ENCODE measurements around the gene SLC4A1. TPM values are rescaled to one million over a fixed set of nuclear protein-coding genes. Genes with fewer than 3 reads are reported as not detected.

Gene SLC4A1
- total and polyA plus RNA-seq, 2 experiments from 2014 or later: not detected

DNA sequence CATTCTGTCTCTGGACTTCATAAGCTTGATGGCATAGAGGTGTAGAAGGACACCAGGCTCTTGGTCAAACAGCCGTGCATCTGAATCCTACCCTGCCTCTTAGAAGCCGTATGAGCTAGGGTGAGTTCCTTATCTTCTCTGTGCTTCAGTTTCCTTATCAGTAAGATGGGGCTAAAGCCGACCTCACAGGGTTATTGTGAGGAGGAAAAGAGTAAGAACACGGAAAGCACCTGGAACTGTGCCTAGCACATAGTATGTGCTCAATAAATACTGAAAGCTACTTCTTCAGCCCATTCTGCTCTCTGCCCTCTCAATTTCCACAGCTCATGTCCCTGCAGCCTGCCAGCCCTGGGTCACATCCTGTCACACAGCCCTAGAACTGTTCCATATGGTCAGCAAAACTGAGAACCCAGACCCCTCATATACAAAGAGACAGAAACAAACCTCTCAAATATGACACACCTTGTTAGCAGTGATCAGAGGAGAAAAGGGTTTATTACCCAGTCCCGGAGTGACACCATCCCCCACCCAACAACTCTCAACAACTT lies 31.4 kb downstream of the SLC4A1 start (continued):
- TF ChIP-seq, protein P1, sequence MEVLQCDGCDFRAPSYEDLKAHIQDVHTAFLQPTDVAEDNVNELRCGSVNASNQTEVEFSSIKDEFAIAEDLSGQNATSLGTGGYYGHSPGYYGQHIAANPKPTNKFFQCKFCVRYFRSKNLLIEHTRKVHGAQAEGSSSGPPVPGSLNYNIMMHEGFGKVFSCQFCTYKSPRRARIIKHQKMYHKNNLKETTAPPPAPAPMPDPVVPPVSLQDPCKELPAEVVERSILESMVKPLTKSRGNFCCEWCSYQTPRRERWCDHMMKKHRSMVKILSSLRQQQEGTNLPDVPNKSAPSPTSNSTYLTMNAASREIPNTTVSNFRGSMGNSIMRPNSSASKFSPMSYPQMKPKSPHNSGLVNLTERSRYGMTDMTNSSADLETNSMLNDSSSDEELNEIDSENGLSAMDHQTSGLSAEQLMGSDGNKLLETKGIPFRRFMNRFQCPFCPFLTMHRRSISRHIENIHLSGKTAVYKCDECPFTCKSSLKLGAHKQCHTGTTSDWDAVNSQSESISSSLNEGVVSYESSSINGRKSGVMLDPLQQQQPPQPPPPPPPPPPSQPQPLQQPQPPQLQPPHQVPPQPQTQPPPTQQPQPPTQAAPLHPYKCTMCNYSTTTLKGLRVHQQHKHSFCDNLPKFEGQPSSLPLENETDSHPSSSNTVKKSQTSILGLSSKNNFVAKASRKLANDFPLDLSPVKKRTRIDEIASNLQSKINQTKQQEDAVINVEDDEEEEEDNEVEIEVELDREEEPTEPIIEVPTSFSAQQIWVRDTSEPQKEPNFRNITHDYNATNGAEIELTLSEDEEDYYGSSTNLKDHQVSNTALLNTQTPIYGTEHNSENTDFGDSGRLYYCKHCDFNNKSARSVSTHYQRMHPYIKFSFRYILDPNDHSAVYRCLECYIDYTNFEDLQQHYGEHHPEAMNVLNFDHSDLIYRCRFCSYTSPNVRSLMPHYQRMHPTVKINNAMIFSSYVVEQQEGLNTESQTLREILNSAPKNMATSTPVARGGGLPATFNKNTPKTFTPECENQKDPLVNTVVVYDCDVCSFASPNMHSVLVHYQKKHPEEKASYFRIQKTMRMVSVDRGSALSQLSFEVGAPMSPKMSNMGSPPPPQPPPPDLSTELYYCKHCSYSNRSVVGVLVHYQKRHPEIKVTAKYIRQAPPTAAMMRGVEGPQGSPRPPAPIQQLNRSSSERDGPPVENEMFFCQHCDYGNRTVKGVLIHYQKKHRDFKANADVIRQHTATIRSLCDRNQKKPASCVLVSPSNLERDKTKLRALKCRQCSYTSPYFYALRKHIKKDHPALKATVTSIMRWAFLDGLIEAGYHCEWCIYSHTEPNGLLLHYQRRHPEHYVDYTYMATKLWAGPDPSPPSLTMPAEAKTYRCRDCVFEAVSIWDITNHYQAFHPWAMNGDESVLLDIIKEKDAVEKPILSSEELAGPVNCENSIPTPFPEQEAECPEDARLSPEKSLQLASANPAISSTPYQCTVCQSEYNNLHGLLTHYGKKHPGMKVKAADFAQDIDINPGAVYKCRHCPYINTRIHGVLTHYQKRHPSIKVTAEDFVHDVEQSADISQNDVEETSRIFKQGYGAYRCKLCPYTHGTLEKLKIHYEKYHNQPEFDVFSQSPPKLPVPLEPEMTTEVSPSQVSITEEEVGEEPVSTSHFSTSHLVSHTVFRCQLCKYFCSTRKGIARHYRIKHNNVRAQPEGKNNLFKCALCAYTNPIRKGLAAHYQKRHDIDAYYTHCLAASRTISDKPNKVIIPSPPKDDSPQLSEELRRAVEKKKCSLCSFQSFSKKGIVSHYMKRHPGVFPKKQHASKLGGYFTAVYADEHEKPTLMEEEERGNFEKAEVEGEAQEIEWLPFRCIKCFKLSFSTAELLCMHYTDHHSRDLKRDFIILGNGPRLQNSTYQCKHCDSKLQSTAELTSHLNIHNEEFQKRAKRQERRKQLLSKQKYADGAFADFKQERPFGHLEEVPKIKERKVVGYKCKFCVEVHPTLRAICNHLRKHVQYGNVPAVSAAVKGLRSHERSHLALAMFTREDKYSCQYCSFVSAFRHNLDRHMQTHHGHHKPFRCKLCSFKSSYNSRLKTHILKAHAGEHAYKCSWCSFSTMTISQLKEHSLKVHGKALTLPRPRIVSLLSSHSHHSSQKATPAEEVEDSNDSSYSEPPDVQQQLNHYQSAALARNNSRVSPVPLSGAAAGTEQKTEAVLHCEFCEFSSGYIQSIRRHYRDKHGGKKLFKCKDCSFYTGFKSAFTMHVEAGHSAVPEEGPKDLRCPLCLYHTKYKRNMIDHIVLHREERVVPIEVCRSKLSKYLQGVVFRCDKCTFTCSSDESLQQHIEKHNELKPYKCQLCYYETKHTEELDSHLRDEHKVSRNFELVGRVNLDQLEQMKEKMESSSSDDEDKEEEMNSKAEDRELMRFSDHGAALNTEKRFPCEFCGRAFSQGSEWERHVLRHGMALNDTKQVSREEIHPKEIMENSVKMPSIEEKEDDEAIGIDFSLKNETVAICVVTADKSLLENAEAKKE (CRISPR knock-in tag; IDR thresholded peaks at IDR 0.05): no peak
- no peak for TF ChIP-seq EZH2 (IDR thresholded peaks at IDR 0.05; ENCODE audit: low read depth, unreplicated experiment)
- TF ChIP-seq POLR2AphosphoS5 (IDR thresholded peaks at IDR 0.05; ENCODE audit: low read depth): no peak
- TF ChIP-seq EZH2phosphoT487 (IDR thresholded peaks at IDR 0.05; ENCODE audit: unreplicated experiment): no peak
- TF ChIP-seq, protein P2, sequence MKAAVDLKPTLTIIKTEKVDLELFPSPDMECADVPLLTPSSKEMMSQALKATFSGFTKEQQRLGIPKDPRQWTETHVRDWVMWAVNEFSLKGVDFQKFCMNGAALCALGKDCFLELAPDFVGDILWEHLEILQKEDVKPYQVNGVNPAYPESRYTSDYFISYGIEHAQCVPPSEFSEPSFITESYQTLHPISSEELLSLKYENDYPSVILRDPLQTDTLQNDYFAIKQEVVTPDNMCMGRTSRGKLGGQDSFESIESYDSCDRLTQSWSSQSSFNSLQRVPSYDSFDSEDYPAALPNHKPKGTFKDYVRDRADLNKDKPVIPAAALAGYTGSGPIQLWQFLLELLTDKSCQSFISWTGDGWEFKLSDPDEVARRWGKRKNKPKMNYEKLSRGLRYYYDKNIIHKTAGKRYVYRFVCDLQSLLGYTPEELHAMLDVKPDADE (IDR thresholded peaks at IDR 0.05): no peak
- no peak for TF ChIP-seq NANOG (IDR thresholded peaks at IDR 0.05; ENCODE audit: borderline replicate concordance)

DNA sequence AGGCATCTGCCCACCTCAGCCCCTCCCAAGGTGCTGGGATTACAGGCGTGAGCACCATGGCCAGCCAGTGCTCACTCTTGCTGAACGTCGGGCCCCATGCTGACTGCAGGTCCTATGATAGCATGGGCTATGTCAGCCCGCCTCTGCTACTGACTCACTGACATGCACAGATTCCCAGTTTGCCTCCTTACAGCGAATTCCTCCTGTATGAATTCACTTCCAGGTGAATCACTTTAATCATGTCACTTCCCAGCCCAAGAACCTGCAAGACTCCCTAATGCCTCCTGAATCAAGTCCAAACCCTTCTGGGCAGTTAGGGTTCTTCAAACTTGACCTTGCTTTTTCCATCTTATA lies 32.4 kb downstream of the SLC4A1 start:
- peaks cover 6% of the 10 kb centered on the region; the same call in 1 of the 3 replicates for H3K36me3 Mint-ChIP-seq (ENCODE audit: low read depth)
- Histone ChIP-seq H3F3A (replicated peaks; ENCODE audit: low read depth) (no peaks in the 10 kb centered on the region), H3K4me1 (ENCODE audit: insufficient read depth) (no peaks in the 10 kb centered on the region), H2AFZ (no peak overlapping the region), H4K20me1 (replicated peaks; ENCODE audit: insufficient read depth) (no peaks in the 10 kb centered on the region), H3K9me2 (ENCODE audit: insufficient read depth) (no peaks in the 10 kb centered on the region), H3K27me3 (ENCODE audit: insufficient read depth) (no peaks in the 10 kb centered on the region), H3K36me3 (ENCODE audit: insufficient read depth) (no peaks in the 10 kb centered on the region), H3K4me2 (no peak overlapping the region), H3K27ac (ENCODE audit: low read depth) (no peak overlapping the region), H3K4me3 (no peak overlapping the region), H3K79me2 (replicated peaks; ENCODE audit: insufficient read depth) (no peaks in the 10 kb centered on the region)
- H3K27ac Mint-ChIP-seq: no peak overlapping the region
- no peak overlapping the region for H3K4me3 Mint-ChIP-seq
- no peaks in the 10 kb centered on the region for H3K4me1 Mint-ChIP-seq
- H3K27me3 Mint-ChIP-seq (ENCODE audit: insufficient read depth, low read depth, poor library complexity): peaks cover 10% of the 10 kb centered on the region
- peaks cover 14% of the 10 kb centered on the region; the same call in 2 of the 3 replicates for H3K9me3 Mint-ChIP-seq
- ATAC-seq: no peak
- DNase-seq (ENCODE audit: low spot score): no peak
- TF ChIP-seq STAT1 (IDR thresholded peaks at IDR 0.05; ENCODE audit: unreplicated experiment) (no peak), ZNF114 (CRISPR knock-in tag; IDR thresholded peaks at IDR 0.05) (no peak), ZNF331 (CRISPR knock-in tag; IDR thresholded peaks at IDR 0.05; ENCODE audit: low read depth) (no peak), JUNB (IDR thresholded peaks at IDR 0.05; ENCODE audit: unreplicated experiment) (no peak), NANOG (IDR thresholded peaks at IDR 0.05; ENCODE audit: borderline replicate concordance) (no peak), EZH2 (IDR thresholded peaks at IDR 0.05; ENCODE audit: low read depth, unreplicated experiment) (no peak), CREB1 (CRISPR knock-in tag; IDR thresholded peaks at IDR 0.05; ENCODE audit: low read depth) (no peak), POLR2AphosphoS5 (IDR thresholded peaks at IDR 0.05; ENCODE audit: low read depth) (no peak), EZH2phosphoT487 (IDR thresholded peaks at IDR 0.05; ENCODE audit: unreplicated experiment) (no peak)
- TF ChIP-seq, protein P3, sequence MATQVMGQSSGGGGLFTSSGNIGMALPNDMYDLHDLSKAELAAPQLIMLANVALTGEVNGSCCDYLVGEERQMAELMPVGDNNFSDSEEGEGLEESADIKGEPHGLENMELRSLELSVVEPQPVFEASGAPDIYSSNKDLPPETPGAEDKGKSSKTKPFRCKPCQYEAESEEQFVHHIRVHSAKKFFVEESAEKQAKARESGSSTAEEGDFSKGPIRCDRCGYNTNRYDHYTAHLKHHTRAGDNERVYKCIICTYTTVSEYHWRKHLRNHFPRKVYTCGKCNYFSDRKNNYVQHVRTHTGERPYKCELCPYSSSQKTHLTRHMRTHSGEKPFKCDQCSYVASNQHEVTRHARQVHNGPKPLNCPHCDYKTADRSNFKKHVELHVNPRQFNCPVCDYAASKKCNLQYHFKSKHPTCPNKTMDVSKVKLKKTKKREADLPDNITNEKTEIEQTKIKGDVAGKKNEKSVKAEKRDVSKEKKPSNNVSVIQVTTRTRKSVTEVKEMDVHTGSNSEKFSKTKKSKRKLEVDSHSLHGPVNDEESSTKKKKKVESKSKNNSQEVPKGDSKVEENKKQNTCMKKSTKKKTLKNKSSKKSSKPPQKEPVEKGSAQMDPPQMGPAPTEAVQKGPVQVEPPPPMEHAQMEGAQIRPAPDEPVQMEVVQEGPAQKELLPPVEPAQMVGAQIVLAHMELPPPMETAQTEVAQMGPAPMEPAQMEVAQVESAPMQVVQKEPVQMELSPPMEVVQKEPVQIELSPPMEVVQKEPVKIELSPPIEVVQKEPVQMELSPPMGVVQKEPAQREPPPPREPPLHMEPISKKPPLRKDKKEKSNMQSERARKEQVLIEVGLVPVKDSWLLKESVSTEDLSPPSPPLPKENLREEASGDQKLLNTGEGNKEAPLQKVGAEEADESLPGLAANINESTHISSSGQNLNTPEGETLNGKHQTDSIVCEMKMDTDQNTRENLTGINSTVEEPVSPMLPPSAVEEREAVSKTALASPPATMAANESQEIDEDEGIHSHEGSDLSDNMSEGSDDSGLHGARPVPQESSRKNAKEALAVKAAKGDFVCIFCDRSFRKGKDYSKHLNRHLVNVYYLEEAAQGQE (IDR thresholded peaks at IDR 0.05; ENCODE audit: unreplicated experiment): no peak
- TF ChIP-seq, protein P2 (IDR thresholded peaks at IDR 0.05): no peak

Measured in GM23338 (cell line).